ENCODE measurements around the gene ABCB8. TPM values are rescaled to one million over a fixed set of nuclear protein-coding genes. Genes with fewer than 3 reads are reported as not detected.
A peak's percentile ranks its signal among the peaks of the same experiment; 100 is the strongest.

ABCB8 gene
- total RNA-seq, 2 experiments from 2014 or later, result 50.3 to 52.4 TPM

- no peak for DNase-seq
- peaks cover 16% of the 10 kb centered on the region for H3K27me3 Mint-ChIP-seq
- CTCF ChIA-PET, result interaction anchor here (0.8 to 10.1 kb wide), 7 partner anchors 8 to 156 kb away, joined by 3 to 69 read pairs (median 4); partner anchors contain the start of gene FASTK
- H3K4me3 Mint-ChIP-seq, result peak overlapping the region; percentile 42
- H3K9me3 Mint-ChIP-seq (ENCODE audit: low read depth), result no peaks in the 10 kb centered on the region
- H3K36me3 Mint-ChIP-seq, result no peaks in the 10 kb centered on the region
- no peak for ATAC-seq
- no peak overlapping the region for H3K27ac Mint-ChIP-seq
- H3K4me1 Mint-ChIP-seq, result peaks cover 27% of the 10 kb centered on the region
These were observed 60.0 kb downstream of the ABCB8 start for GRCh38 chr7:151088019-151088855.

- ATAC-seq (no peak), DNase-seq (no peak)
- Mint-ChIP-seq H3K27ac (no peak overlapping the region), H3K36me3 (no peaks in the 10 kb centered on the region), H3K4me1 (peaks cover 23% of the 10 kb centered on the region), H3K4me3 (no peak overlapping the region), H3K27me3 (peaks cover 16% of the 10 kb centered on the region), H3K9me3 (ENCODE audit: low read depth) (no peaks in the 10 kb centered on the region)
- CTCF ChIA-PET, result interaction anchor here (0.8 to 10.1 kb wide), 7 partner anchors 8 to 155 kb away, joined by 3 to 69 read pairs (median 4); partner anchors contain the start of gene FASTK
These were observed 60.8 kb downstream of the ABCB8 start for GRCh38 chr7:151088856-151089699.

GRCh38 chr7:151089893-151090730, 61.9 kb downstream of the ABCB8 start:
- Mint-ChIP-seq H3K4me3 (no peak overlapping the region), H3K36me3 (no peaks in the 10 kb centered on the region), H3K27me3 (peaks cover 11% of the 10 kb centered on the region), H3K27ac (no peak overlapping the region), H3K4me1 (peaks cover 17% of the 10 kb centered on the region), H3K9me3 (ENCODE audit: low read depth) (no peaks in the 10 kb centered on the region)
- CTCF ChIA-PET, result interaction anchor here (0.6 to 10.1 kb wide), 4 partner anchors 9 to 64 kb away, joined by 3 to 69 read pairs (median 4); partner anchors contain the start of gene FASTK
- ATAC-seq (no peak), DNase-seq (no peak)

GRCh38 chr7:151091003-151091402, 62.8 kb downstream of the ABCB8 start:
- H3K27me3 Mint-ChIP-seq, result peaks cover 5% of the 10 kb centered on the region
- H3K4me1 Mint-ChIP-seq, result peaks cover 9% of the 10 kb centered on the region
- no peak overlapping the region for H3K27ac Mint-ChIP-seq
- DNase-seq (no peak), ATAC-seq (no peak)
- CTCF ChIA-PET, result interaction anchor here (0.7 to 10.1 kb wide), 2 partner anchors 19 to 48 kb away, joined by 3 to 69 read pairs; no protein-coding TSS in a partner anchor
- H3K9me3 Mint-ChIP-seq (ENCODE audit: low read depth), result no peaks in the 10 kb centered on the region
- no peak overlapping the region for H3K4me3 Mint-ChIP-seq
- no peaks in the 10 kb centered on the region for H3K36me3 Mint-ChIP-seq

- no peak for DNase-seq
- H3K4me1 Mint-ChIP-seq, result peaks cover 9% of the 10 kb centered on the region
- H3K36me3 Mint-ChIP-seq, result no peaks in the 10 kb centered on the region
- CTCF ChIA-PET, result interaction anchor here (10.1 kb wide), 1 partner anchor 19 kb away, joined by 69 read pairs; no protein-coding TSS in a partner anchor
- H3K27me3 Mint-ChIP-seq, result peaks cover 5% of the 10 kb centered on the region
- H3K4me3 Mint-ChIP-seq, result no peak overlapping the region
- H3K9me3 Mint-ChIP-seq (ENCODE audit: low read depth), result no peaks in the 10 kb centered on the region
- no peak for ATAC-seq
- H3K27ac Mint-ChIP-seq, result no peak overlapping the region
These were observed 63.2 kb downstream of the ABCB8 start for GRCh38 chr7:151091431-151091830.

GRCh38 chr7:151091988-151092387, 63.7 kb downstream of the ABCB8 start:
- Mint-ChIP-seq H3K9me3 (ENCODE audit: low read depth) (no peaks in the 10 kb centered on the region), H3K36me3 (no peaks in the 10 kb centered on the region), H3K4me3 (no peak overlapping the region), H3K27ac (no peak overlapping the region), H3K4me1 (peaks cover 9% of the 10 kb centered on the region), H3K27me3 (peaks cover 5% of the 10 kb centered on the region)
- CTCF ChIA-PET, result interaction anchor here (10.1 kb wide), 1 partner anchor 18 kb away, joined by 69 read pairs; no protein-coding TSS in a partner anchor
- no peak for ATAC-seq
- no peak for DNase-seq

- H3K4me3 Mint-ChIP-seq, result no peak overlapping the region
- DNase-seq, result no peak
- ATAC-seq, result no peak
- H3K27ac Mint-ChIP-seq, result no peak overlapping the region
- H3K36me3 Mint-ChIP-seq, result no peaks in the 10 kb centered on the region
- peaks cover 2% of the 10 kb centered on the region for H3K4me1 Mint-ChIP-seq
- H3K27me3 Mint-ChIP-seq, result no peaks in the 10 kb centered on the region
- CTCF ChIA-PET, result interaction anchor here (1.1 to 10.1 kb wide), 2 partner anchors 16 to 195 kb away, joined by 3 to 69 read pairs; no protein-coding TSS in a partner anchor
- no peaks in the 10 kb centered on the region for H3K9me3 Mint-ChIP-seq (ENCODE audit: low read depth)
These were observed 65.5 kb downstream of the ABCB8 start for GRCh38 chr7:151093748-151094147.

- ATAC-seq (no peak), DNase-seq (no peak)
- Mint-ChIP-seq H3K27me3 (no peaks in the 10 kb centered on the region), H3K27ac (no peak overlapping the region), H3K36me3 (no peaks in the 10 kb centered on the region), H3K9me3 (ENCODE audit: low read depth) (no peaks in the 10 kb centered on the region), H3K4me3 (no peak overlapping the region), H3K4me1 (no peaks in the 10 kb centered on the region)
- CTCF ChIA-PET, result interaction anchor here (0.6 to 10.1 kb wide), 4 partner anchors 16 to 218 kb away, joined by 3 to 69 read pairs (median 4); no protein-coding TSS in a partner anchor
These were observed 66.4 kb downstream of the ABCB8 start for GRCh38 chr7:151094675-151095074.

- H3K4me1 Mint-ChIP-seq, result no peaks in the 10 kb centered on the region
- no peaks in the 10 kb centered on the region for H3K36me3 Mint-ChIP-seq
- DNase-seq (no peak), ATAC-seq (no peak)
- CTCF ChIA-PET, result interaction anchor here (1.1 to 10.1 kb wide), 3 partner anchors 15 to 219 kb away, joined by 3 to 69 read pairs (median 3); no protein-coding TSS in a partner anchor
- H3K4me3 Mint-ChIP-seq, result no peak overlapping the region
- H3K27me3 Mint-ChIP-seq, result no peaks in the 10 kb centered on the region
- H3K9me3 Mint-ChIP-seq (ENCODE audit: low read depth), result no peaks in the 10 kb centered on the region
- H3K27ac Mint-ChIP-seq, result no peak overlapping the region
These were observed 67.0 kb downstream of the ABCB8 start for GRCh38 chr7:151095123-151095797.

- CTCF ChIA-PET, result interaction anchor here (1.7 to 10.1 kb wide), 2 partner anchors 14 to 219 kb away, joined by 3 to 69 read pairs; no protein-coding TSS in a partner anchor
- no peak overlapping the region for H3K4me3 Mint-ChIP-seq
- no peaks in the 10 kb centered on the region for H3K9me3 Mint-ChIP-seq (ENCODE audit: low read depth)
- H3K36me3 Mint-ChIP-seq, result no peaks in the 10 kb centered on the region
- no peaks in the 10 kb centered on the region for H3K4me1 Mint-ChIP-seq
- ATAC-seq (no peak), DNase-seq (no peak)
- no peaks in the 10 kb centered on the region for H3K27me3 Mint-ChIP-seq
- no peak overlapping the region for H3K27ac Mint-ChIP-seq
These were observed 67.7 kb downstream of the ABCB8 start for GRCh38 chr7:151095828-151096475.

Measured in activated CD8-positive, alpha-beta memory T cell treated with anti-CD3 and anti-CD28 coated beads, Interleukin-2, amount 10 ng/mL, durations not matched to agents 7 days and 5 days (primary cell).